HuH-7 (cell line): ENCODE measurements around the gene SERPINA1.

ENCODE experiments used
- DNase-seq: peaks from one replicate; pipeline ENCODE4 v3.0.0; 2011; ENCODE audit warnings: low spot score

SERPINA1 gene

DNA sequence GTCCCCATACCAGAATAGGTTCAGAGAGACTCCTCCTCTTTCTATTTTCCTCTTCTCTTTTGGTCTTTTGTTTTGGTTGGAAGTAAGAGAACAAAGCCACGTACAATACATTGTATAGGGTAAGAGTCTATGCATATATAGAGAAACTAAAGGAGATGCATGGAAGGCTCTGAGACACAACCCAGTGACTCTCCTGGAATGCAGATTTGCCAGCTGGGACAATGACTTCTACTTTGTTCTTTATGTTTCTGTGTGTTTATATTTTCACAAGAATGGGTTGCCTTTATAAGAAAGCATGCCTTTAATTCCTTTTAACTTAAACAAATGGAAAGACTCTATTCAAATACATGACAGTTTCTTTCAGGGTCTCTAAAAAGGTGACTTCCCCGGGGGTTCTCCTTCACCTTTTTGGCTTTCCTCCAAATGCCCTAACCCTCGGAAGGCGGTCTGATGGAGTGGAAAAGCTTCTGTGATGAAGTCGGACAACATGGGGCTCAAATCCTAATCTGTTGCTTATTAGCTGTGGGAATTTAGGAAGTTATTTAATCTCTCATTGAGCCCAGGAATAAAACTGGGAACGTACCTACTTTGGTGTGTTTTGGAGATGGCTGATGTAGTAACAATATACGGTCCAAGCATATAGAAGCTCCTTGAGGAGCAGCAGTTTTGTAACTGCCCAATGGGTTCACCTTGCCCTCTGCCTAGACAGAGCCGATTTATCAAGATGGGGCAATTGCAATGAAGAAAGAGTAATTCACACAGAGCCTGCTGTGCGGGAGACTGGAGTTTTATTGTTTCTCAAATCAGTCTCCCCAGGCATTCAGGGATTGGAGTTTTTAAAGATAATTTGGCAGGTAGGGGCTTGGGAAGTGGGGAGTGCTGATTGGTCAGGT, 9.1 kb upstream of the SERPINA1 start:
- DNase-seq = no peak

DNA sequence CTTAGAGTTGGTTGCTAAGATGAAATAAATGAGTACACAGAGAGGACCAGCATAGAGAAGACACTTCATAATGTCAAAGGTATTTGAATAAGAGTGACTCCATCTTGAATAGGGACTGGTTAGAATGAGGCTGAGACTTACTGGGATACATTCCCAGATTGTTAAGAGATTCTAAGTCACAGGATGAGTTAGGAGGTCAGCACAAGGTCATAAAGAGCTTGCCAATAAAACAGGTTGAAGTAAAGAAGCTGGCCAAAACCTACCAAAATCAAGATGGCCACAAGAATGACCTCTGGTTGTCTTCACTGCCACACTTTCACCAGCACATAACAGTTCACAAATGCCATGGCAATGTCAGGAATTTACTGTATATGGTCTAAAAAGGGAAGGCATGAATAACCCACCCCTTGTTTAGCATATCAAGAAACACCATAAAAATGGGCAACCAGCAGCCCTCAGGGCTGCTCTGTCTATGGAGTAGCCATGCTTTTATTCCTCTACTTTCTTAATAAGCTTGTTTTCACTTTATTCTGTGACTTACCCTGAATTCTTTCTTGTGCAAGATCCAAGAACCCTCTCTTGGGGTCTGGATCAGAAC, 8.3 kb upstream of the SERPINA1 start:
- DNase-seq = no peak

DNA sequence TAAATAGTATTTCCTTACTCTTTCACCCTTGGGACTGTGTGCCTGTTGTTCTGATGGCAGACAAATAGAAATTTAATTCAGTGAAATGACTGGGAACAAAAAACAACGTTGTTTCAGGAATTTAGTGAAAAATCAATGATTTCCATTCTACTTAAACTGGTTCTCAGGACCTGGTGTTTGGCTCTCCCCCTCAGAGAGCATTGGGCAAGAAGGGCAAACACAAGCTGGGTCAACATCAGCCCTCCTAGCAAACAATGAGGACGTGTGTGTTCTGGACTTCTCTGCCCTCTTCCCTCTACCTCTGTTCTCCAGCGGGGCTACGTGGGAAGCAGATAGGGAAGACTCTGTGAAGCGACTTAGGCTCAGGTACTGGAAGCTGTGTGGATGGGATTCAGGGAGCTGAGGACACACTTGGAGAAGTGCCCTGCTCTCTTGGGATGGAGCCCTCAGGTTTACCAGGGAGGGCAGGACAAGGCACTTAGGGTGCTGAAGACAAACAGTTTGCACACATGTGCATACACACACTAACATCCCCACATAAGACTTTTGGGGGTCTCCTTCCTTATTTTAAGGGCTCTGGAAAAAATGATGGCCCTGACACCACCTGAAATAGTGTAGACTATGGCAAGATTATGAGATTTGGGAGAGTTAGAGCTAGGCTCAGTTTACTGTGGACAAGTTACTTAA, 7.6 kb upstream of the SERPINA1 start:
- peak; percentile 60 for DNase-seq

DNA sequence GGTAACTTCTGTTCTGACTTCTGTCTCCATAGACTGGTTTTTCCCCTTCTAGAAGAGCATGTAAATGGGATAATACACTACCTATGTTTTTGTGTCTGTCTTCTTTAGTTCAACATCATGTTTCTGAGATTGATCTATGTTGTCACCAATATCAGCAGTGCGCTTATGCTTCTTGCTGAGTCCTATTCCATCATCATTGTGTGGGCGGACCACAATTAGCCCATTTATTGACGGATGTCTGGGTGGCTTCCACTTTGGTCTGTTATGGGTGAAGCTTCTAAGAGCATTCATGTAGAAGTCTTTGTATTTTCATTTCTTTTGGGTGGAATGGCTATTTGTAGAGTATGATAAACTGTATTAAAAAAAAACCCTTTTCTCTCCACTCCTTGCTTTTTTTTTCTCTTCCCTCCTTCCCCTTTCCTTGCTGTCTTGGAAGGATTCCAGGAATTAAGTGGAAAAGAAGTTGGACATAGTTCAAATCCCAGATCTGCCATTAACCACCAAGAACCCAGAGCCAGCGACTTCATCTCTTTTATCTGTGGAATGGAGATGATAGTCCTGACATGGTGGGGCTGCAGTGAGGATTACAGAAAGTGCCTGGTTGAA, 7.0 kb upstream of the SERPINA1 start:
- no peak for DNase-seq

DNA sequence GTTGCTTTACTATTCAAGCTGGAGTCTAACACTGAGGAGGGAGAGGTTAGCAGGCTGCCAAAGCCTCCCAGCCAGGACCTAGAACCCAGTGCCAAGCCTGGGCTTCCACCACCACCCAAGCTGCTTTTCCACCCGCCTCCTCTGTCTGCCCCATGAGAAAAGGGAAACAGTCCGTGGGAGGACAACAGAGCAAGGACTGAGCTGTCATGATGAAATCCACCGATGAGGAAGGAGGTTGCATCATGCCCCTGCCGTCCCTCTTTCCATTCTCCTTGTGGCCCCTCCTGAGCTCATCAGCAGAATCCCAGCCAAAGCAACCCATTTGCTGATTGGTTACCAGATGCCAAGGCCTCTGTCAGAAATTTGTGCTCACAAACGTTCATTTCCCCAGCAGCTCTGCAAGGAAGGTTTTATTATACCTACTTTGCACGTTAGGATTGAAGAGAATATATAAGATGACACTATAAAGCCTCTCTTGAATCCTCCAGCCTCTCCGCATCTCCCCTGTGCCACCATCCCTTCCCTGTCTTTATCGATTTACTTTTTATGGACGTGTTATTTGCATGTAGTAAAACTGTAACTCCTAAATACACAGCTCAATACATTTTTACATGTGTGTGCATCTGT, 6.3 kb upstream of the SERPINA1 start:
- no peak for DNase-seq

DNA sequence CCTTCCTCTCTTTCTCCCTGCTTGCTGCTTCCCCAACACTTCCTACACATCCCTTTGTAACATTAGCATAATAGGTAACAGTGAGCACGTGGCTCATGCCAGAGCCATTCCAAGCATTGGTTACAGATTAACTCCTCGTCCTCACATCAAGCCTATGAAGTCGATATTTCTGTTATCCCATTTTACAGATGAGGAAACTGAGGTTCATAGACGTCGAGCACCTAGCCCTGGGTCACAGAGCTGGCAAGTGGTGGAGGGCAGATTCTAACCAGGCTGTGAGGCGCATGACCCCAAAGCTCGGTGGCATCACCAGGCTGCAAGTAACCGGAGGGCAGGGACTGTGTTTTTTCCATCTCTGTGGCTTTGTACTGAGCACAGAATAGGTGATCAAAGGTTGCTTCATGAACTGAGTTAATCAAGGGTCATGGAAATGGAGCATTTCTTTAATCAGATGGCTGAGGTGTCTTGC, 5.7 kb upstream of the SERPINA1 start:
- DNase-seq = no peak

DNA sequence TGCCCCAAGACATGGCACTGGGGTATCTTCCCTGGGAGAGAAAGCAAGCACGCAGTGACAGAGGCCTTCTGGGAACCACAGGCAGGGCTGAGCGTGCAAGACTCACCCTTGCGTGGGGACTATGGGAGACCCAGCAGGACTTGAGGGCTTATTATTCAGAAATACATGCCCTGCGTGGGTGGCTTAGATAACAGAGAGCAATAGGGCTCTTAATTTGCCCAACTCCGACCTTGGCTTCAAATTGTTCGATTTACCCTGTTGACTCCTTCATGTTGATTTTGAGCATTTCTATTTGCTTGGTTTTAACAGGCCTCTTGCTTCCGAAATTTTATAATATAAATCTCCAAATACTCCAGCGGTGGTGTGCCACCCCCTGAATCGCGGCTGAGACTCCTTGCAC, 5.1 kb upstream of the SERPINA1 start:
- no peak for DNase-seq

DNA sequence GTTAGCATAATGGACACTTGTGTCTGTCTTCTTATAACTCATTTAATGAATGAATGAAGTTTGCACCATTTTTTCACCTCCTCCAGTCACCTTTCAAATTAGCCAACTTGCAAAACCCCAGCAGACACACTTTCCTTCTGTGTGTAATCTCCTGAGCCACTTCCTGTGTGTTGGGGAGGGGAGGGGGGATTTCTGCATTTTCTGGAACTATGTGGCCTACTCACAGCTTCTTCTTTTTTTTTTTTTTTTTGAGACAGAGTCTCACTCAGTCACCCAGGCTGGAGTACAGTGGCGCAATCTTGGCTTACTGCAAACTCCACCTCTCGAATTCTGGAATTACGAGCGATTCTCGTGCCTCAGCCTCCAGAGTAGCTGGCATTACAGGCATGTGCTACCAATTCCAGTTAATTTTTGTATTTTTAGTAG, 4.1 kb upstream of the SERPINA1 start:
- DNase-seq = no peak

DNA sequence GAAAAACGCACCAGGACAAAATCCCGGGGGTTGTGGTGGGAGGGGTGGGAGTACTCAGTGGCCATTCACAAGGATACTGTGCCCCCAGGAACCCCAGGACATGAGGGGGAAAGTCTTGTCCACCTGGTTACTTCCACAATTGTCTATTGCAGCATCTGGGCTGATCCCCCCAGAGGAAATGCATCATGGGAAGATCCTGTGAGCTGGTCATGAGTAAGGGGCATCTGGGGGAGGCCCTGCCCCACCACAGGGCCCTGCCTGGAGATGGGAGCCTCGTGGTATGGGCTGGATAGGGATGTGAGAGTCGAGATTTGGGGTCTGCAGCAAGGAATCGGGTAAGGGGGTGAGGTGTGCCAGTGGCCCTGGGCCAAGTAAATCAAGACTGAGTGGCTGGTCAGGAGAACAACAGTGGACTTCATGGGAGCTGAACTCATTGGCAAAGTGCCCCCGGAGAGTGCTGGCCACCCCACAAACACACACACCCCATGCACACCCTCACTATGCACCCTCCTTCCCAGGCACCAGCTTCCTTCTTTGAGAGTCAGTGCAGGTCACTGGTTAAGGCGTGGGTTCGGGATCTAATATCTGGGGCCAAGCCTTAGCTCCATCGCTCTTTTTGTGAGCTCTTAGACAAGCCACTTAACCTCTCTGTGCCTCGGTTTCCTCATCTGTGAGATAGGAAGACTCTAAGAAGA, 3.0 kb upstream of the SERPINA1 start:
- no peak for DNase-seq

DNA sequence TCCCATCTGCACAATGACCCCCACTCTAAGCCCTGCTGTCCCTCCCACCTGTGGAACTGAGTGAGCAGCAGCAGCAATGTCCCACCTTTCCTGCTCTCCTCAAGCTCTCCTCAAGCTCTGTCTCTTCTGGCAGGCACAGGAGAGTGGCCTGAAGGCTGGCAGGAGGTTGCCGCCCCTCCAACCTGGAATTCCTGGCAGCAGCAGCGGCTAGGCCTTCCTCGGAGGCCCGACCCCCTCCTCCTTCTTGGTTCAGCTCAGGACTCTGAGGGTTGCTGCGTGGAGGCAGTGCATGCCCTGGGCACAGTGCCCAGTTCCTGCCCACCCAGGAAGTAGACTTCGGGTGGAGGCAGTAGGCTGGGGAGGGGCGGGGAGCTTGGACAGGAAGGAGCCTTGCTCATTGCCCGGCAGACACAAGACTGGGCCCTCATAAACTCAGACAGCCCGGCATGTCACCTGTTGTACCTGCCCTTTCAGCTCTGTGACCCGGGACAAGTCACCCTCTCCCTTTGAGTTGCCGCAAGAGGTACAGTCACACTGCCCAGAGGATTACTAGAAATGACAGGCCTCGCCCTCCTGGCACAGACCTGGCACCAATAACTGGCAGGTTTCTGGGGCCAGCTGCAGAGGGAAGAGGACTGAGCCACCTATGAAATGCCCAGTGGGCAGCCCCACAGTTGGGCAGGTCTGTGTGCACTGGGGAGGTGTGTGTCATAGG, 2.1 kb upstream of the SERPINA1 start:
- DNase-seq = no peak

DNA sequence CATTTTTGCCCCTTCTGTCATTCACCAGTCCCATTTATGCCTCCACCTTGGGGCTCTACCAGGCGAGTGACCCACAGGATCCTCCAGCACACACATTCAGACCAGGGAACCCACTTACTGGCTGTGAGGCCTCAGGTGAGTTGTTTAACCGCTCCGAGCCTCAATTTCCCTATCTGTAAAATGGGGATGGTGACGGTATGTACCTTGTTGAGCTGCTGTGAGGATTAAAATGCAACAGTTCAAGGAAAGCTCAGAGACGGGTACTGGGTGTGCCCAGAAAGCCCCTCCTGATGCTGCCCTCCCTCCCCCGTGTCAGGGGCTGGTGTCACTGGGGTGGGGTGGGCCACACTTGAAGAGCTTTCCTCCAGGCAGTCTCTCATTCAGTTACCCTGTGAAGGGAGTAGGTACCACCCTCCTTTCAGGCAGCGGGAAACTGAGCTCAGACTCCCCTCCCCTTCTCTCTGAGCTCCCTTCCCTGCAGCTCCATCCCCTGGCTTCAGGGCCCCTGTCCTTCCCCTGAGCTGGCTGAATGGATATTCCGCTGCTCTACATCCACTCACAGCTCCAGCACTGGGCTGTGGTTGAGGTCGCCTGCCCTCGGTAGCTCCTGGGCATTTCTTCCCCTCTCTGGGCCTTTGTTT, 1.4 kb upstream of the SERPINA1 start:
- DNase-seq = no peak

DNA sequence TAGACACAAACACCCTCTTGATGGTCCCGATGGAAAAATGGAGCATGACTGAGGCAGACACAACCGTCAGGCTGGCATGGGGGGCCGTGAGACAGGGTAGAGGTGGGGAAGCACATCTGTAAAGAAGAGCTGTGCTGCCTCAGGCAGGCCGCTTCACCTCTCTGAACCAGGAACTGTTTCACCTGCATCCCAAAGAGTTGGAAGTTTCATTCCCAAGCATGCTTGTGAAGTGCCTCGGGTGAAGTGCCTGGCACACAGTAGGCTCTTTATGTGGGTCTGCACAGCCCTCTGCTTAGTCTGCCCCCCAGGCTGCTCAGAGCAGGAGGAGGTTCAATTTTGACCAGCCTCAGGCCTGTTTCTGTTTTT, 685 bp upstream of the SERPINA1 start:
- DNase-seq = no peak

DNA sequence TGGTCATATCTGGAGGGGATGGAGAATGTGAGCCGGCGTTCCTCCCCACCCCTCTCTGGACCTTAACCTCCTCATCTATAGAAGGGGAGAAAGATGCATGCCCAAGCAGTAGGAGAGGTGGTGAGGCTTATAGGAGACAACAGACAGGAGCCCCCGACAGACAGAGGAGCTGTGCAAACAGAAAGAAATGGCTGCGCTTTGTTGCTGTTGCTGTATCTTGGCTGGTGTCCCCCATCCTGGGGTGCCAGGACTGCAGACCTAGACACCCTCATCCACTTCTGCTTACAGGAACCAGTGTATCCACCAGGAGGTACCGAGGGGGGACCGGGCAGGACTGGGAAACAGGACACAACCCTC, 397 bp downstream of the SERPINA1 start:
- no peak for DNase-seq

DNA sequence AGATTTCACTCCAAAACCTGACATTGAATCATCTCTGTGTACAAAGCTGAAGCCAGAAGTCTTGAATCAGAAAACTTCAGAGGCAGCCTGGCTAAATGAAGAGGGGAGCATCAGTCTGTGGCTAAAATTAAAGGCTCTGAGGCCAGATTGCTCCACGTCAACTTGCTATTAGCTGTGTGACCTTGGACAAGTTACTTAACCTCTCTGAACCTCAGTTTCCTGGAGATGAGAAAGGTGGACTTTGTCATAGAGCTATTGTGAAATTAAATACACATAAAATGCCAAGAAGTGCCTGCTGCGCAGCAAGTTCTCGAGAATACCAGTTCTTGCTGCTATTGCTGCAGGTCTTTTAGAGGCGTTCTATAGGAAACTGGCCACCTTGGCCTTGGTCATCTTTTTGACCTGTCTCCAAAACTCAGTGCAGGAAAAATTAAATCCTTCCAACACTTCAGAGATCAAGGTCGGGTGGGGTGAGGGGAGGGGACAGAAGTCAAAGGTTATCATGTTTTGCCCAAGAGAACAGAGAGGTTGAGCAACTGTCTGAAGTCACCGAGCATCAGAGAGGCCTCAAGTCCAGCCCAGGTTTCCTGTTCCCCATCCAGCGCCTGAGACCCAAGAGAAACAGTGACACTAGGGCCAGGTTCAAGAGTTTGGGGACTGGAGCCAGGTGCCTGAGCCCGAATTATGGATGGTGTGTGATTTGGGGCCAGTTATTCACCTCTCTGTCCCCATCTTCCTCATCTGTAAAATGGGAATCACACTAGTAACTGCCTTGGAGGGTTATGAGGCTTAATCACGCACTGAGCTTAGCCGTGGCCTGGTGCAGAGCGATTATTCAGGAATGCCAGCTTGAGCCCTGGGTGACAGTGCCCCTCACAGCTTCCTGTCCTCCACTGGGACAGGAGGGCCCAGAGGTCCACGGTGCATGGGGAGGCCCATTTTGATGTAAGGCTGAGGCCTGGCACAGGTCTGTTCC, 1.1 kb downstream of the SERPINA1 start:
- DNase-seq = no peak

DNA sequence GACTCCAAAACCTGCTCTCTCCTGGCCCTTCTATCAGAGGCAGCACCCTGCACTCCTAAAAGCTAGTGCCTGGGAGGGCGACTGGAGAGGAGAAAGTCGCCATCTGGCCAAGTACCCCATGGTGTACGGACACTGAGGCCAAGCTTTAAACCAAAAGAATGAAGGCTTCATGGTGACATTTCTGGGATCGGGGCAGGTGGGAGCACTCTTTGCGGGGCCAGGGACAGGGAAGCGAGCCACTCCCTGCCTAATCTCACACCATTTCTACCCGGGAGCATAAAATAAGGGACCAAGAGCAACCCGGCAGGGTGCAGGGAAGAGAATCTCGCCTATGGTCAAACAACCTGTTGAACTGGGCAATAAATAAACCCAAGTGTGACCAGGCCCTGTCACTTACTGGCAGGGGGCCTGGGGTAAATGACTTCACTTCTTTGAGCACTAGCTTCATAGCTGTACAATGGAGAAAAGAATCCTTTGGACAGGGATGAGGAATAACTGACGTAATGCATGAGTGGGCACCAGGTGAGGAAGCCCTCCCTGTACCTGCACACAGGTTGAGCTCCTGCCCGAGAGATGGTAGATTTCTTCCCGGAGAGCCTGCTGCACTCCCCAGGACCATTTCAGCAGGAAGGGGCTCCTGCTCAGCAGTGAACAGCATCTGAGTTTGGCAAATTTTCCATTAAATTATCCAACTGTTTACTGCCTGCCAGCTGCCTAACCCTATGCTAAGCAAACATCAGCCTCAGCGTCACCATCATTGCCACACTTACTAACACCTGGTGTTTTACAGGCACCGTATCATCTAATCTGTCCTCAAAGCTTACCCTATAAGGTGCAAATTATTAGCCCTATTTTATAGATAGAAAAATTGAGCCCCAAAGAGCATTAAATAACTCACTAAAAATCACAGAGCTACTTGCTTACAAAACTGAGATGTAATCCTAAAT, 2.0 kb downstream of the SERPINA1 start:
- DNase-seq = no peak

DNA sequence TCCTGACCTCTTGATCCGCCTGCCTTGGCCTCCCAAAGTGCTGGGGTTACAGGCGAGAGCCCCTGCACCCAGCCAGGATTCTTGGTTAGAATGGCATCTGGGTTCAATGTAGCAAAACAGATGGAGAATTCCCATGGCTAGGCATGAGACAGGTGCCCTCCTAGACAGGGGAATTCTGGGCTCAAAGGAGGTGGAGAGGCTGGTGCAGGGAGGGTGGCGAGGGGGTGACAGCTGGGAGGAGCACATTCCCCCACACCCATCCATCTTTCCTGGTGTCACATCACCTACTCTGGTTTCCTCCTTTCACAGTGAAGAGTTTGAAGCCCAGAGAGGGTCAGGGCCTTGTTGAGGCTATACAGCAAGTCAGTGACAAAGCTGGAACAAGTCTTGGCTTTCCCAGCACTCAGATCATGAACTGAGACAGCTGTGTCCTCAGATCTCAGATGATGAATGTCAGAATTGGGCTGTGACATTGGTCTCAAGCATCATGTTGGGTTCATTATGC, 2.8 kb downstream of the SERPINA1 start:
- DNase-seq = no peak

DNA sequence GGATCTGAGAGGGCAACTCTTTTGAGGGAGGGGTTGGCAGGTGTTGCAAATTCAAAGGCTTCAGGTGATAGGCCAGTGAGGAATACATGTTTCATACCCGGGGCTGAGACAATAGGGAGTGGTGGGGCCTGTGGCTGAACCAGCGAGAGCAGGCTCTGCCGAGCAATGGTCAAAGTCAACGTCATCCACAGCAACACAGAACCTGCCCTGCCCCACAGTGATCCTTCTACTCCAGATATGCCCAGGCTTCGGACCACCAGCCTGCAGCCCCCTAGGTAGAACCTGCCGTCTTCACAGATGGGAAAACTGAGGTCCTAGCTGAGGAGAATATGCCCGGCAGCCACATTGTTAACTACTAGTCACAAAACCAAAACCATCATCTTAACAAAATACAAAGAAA, 4.1 kb downstream of the SERPINA1 start:
- no peak for DNase-seq

DNA sequence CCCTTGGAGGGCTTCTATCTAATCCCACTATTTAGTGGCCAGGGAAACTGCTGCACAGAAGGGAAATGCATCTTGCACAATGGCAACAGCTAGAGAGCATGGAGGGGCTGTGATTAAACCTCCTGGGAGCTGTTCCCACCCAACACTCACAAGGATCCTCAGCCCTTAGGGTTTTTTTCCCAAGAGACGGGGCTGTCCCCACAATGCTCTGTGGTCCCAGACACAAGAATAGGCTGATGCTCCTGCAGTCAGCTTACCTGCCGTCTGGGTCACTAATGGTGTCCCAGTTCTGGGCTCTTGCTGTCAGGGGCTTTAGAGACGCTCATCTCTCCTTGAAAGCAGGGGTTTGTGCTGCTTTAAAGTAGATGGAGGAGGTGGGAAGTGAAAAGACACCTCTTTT, 4.6 kb downstream of the SERPINA1 start:
- DNase-seq = no peak
